ENCODE results near the gene PTMS. TPM values are rescaled to one million over a fixed set of nuclear protein-coding genes. Genes with fewer than 3 reads are reported as not detected.

Gene PTMS
- total RNA-seq, 1 experiment from 2014 or later, result 105 TPM

Other genes with a start within 250 kb of the PTMS start
- gene GAPDH, start 231.8 kb upstream of the PTMS start, total RNA-seq (2014; rRNA removed; shearing (Covaris generic)), result 6,490 and 6,870 TPM in 2 replicates
- 0.37 and 0.41 TPM in 2 replicates for gene IFFO1, start 210.3 kb upstream of the PTMS start, total RNA-seq (2014; rRNA removed; shearing (Covaris generic))
- 73.5 and 74.9 TPM in 2 replicates for gene NOP2, start 198.1 kb upstream of the PTMS start, total RNA-seq (2014; rRNA removed; shearing (Covaris generic))
- gene CHD4, start 159.0 kb upstream of the PTMS start, total RNA-seq (2014; rRNA removed; shearing (Covaris generic)), result 253 and 269 TPM in 2 replicates
- 0.03 TPM in 1 of 2 replicates, not detected in the other for gene LPAR5, start 130.4 kb upstream of the PTMS start, total RNA-seq (2014; rRNA removed; shearing (Covaris generic))
- gene ACRBP, start 118.9 kb upstream of the PTMS start, total RNA-seq (2014; rRNA removed; shearing (Covaris generic)), result 0.31 TPM in 1 of 2 replicates, not detected in the other
- 25.1 and 27.4 TPM in 2 replicates for gene ING4, start 103.2 kb upstream of the PTMS start, total RNA-seq (2014; rRNA removed; shearing (Covaris generic))
- 23.9 and 42.5 TPM in 2 replicates for gene ZNF384, start 77.0 kb upstream of the PTMS start, total RNA-seq (2014; rRNA removed; shearing (Covaris generic))
- gene PIANP, start 65.5 kb upstream of the PTMS start, total RNA-seq (2014; rRNA removed; shearing (Covaris generic)), result not detected in 2 replicates
- 103 and 108 TPM in 2 replicates for gene COPS7A, start 42.3 kb upstream of the PTMS start, total RNA-seq (2014; rRNA removed; shearing (Covaris generic))
- 383 and 384 TPM in 2 replicates for gene MLF2, start 13.2 kb upstream of the PTMS start, total RNA-seq (2014; rRNA removed; shearing (Covaris generic))
- 0.05 and 0.56 TPM in 2 replicates for gene LAG3, start 6.2 kb downstream of the PTMS start, total RNA-seq (2014; rRNA removed; shearing (Covaris generic))
- gene CD4, start 23.2 kb downstream of the PTMS start, total RNA-seq (2014; rRNA removed; shearing (Covaris generic)), result 0.25 and 0.47 TPM in 2 replicates
- gene GPR162, start 55.5 kb downstream of the PTMS start, total RNA-seq (2014; rRNA removed; shearing (Covaris generic)), result not detected in 2 replicates
- gene P3H3, start 62.0 kb downstream of the PTMS start, total RNA-seq (2014; rRNA removed; shearing (Covaris generic)), result 2.2 and 2.7 TPM in 2 replicates
- gene GNB3, start 74.6 kb downstream of the PTMS start, total RNA-seq (2014; rRNA removed; shearing (Covaris generic)), result 0.97 TPM in 1 of 2 replicates, not detected in the other
- 95.5 and 126 TPM in 2 replicates for gene CDCA3, start 84.9 kb downstream of the PTMS start, total RNA-seq (2014; rRNA removed; shearing (Covaris generic))
- 122 and 136 TPM in 2 replicates for gene USP5, start 85.8 kb downstream of the PTMS start, total RNA-seq (2014; rRNA removed; shearing (Covaris generic))
- 1,358 and 1,438 TPM in 2 replicates for gene TPI1, start 101.2 kb downstream of the PTMS start, total RNA-seq (2014; rRNA removed; shearing (Covaris generic))
- 20.2 and 21.0 TPM in 2 replicates for gene SPSB2, start 106.9 kb downstream of the PTMS start, total RNA-seq (2014; rRNA removed; shearing (Covaris generic))
- 0.61 and 4.6 TPM in 2 replicates for gene LRRC23, start 138.5 kb downstream of the PTMS start, total RNA-seq (2014; rRNA removed; shearing (Covaris generic))
- gene ENO2, start 148.2 kb downstream of the PTMS start, total RNA-seq (2014; rRNA removed; shearing (Covaris generic)), result 7.7 and 9.1 TPM in 2 replicates
- 22.0 and 36.9 TPM in 2 replicates for gene ATN1, start 161.6 kb downstream of the PTMS start, total RNA-seq (2014; rRNA removed; shearing (Covaris generic))
- not detected in 2 replicates for gene RNU7-1, start 177.5 kb downstream of the PTMS start, total RNA-seq (2014; rRNA removed; shearing (Covaris generic))
- 102 and 112 TPM in 2 replicates for gene C12orf57, start 177.7 kb downstream of the PTMS start, total RNA-seq (2014; rRNA removed; shearing (Covaris generic))
- gene PTPN6, start 185.0 kb downstream of the PTMS start, total RNA-seq (2014; rRNA removed; shearing (Covaris generic)), result 29.2 and 35.2 TPM in 2 replicates
- gene PHB2, start 204.3 kb downstream of the PTMS start, total RNA-seq (2014; rRNA removed; shearing (Covaris generic)), result 417 and 420 TPM in 2 replicates
- gene EMG1, start 204.6 kb downstream of the PTMS start, total RNA-seq (2014; rRNA removed; shearing (Covaris generic)), result 59.5 and 64.0 TPM in 2 replicates

Measured in HT-29 (cell line).